Stimulated activated CD4-positive, alpha-beta T cell treated with anti-CD3 and anti-CD28 coated beads, Interleukin-12 subunit alpha, Interleukin-12 subunit beta, amount 100 ng/mL, for 48 hours (primary cell): ENCODE results near the gene VARS2.
"Not testable (repeated sequence)": the region's sequence is repeated elsewhere in the genome, so short reads cannot be mapped to it uniquely, and the experiment has no call there.

Experiments
- DNase-seq, 3 donors: peaks; one replicate each; pipeline ENCODE4 v3.0.0-alpha.2; 2020; ENCODE audit warnings: low read depth in 2 of 3, low spot score in 1 of 3

VARS2 gene

DNA sequence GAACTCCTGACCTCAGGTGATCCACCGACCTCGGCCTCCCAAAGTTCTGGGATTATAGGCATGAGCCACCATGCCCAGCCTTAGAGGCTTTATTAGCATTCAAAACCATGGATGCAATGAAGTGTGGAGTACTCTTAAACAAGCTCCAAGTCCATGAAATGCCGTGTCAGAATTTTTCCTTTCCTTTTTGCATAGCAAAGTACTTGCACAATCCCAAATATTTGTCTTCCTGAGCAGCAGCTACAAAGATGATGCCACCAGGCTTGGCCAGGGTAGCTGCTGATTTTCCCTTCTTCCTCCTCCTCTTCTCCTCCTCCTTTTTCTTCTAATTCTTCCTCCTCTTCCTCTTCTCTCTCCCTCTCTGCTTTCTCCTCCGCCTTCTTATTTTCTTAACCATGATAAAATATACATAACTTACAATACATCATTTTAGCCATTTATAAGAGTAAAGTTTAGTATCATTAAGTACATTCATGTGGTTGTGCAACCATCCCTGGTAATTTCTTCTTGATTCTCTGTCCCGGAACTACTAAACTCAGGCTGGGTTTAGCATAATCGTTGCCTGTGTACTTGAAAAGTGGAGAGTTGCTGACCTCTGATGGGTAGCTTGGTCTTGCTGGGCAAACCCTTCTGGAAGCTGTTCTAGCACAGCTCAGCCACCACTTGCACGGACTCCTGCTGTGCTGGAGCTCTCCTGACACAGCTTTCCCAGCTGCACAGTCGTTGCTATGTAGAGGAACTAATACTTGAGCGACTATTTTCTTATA is 47.1 kb downstream of the VARS2 start:
- DNase-seq, result no peak

DNA sequence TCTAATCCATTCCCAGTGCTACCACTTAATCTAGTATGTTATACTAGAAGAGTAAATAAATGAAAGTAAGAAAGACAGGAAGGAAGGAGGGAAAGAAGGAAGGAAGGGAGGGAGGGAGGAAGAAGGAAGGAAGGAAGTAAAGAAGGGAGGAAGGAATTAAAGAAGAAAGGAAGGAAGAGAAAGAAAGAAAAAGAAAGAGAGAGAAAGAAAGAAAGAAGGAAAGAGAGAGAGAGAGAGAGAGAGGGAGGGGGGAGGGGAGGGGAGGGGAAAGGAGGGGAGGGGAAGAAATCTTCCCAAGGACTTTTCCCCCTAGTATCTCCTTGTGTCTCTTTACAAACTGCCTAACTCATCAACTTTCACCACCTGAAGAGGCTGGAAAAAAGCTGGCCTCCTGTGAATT is 48.7 kb downstream of the VARS2 start:
- DNase-seq, result no peak

DNA sequence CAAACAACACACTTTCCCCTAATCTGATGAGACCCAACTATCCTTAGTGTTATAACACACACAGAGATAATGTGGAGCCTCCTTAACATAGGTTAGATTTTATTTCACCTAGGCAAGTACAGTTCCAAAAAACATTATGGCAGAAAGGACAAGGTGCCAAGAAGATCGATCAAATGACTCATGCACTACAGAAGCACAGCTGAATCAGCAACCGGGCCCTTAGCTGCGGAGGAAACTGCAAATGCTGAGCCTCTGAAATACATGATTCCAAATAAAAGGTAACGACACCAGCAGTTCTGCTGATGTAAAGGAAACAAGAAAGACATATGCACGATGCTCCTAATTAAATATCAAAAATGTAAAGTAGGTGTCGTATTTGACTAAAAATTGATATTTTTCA is 49.6 kb downstream of the VARS2 start:
- DNase-seq, result no peak

DNA sequence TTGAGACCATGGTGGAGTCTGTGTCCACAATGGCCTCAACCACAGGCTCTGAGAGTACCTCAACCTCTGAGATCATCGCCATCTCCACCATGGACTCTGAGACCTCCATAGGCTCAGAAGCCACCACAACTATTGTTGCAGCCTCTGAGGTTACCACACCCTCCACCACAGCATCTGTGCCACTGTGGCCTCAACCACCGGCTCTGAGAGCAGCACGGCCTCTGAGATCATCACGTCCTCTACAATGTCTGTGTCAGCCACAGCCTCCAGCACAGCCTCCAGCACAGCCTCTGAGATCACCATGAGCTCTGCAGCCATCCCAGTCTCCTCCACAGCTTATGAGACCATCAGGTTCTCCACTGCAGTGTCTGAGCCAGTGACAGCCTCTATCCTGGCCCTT is 50.0 kb downstream of the VARS2 start:
- DNase-seq, result no peak

DNA sequence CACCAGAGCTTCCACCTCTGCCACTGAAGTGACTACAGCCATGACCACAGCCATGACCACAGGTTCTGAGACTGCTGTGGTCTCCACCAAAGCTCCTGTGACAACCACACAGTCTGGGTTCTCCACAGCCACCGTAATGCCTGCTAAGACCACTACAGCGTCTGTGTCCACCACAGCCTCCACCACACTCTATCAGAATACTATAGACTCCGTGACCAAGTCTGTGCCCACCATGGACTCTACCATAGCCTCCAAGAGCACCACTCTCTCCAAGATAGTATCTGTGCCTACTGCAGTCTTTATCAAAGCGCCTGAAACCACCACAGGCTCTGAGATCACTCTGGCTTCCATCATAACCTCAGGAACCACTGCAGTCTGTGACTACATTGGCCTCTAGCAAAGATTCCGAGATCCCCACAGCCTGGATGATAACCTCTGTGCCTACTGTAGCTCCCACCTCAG is 51.1 kb downstream of the VARS2 start:
- no peak for DNase-seq

DNA sequence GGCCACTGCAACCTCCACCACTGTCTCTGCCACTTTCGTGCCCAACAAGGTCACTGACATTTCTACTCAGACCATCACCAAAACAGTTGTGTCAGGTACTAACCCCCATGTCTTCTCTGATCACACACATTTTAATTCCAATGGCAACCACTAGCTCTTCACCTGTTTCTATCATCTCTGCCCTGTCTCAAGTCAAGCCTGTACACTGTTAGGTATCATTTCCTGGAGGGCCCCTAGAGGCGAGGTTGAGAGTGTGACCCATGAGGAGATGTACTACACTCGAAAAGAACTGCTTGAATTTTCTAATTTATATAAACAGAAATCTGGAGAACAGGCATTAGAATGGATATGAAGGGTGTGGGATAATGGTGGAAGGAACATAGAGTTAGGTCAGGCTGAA is 52.1 kb downstream of the VARS2 start:
- DNase-seq, result no peak

DNA sequence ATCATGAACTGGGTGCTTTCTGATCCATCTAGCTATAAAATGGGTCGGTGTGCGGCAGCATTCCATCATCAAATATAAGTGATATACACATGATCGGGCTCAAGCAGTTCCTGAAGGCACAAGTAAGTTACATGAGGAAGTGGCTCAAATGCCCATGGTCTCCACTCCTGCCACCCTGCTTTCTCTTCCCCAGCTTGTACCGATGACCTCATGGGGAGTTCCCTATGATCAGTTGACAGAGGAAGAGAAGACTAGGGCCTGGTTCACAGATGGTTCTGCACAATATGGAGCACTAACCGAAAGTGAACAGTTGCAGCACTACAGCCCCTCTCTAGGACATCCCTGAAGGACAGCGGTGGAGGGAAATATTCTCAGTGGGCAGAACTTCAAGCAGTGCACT is 55.1 kb downstream of the VARS2 start:
- not testable (repeated sequence) for DNase-seq

DNA sequence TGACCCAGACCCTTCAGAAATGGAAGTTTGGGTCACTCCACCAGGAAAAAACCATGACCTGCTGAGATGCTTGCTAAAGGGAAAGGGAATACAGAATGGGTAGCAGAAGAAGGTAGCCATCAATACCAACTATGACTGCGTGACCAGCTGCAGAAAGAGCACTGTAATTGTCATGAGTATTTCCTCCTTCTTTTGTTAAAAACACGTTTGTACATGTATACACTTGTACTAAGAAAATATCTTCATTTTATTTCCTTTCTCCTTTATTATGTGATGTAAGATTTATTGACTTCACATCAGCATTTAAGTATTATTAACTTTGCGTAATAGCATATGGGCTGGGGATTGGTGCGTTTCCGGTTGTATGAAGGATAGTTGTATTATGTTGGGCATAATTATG is 56.9 kb downstream of the VARS2 start:
- no peak for DNase-seq

DNA sequence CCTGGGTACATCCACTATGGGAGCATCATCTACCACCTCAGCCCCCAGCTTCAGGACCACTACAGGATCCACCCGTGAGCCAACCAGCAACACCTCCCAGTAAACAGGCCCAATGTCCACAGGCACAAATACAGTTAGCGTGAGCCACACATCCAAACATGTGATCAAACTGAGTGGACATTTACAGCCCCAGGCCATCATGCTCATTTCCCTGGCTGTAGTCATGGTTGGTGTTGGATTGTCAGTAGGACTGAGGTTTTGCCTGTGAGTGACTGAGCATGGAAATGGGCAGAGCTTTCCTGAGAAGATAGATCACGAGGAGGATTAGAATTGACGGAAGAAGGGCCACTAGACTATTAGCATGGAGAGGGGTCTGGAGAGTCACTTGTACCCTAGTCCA is 58.8 kb downstream of the VARS2 start:
- no peak for DNase-seq

DNA sequence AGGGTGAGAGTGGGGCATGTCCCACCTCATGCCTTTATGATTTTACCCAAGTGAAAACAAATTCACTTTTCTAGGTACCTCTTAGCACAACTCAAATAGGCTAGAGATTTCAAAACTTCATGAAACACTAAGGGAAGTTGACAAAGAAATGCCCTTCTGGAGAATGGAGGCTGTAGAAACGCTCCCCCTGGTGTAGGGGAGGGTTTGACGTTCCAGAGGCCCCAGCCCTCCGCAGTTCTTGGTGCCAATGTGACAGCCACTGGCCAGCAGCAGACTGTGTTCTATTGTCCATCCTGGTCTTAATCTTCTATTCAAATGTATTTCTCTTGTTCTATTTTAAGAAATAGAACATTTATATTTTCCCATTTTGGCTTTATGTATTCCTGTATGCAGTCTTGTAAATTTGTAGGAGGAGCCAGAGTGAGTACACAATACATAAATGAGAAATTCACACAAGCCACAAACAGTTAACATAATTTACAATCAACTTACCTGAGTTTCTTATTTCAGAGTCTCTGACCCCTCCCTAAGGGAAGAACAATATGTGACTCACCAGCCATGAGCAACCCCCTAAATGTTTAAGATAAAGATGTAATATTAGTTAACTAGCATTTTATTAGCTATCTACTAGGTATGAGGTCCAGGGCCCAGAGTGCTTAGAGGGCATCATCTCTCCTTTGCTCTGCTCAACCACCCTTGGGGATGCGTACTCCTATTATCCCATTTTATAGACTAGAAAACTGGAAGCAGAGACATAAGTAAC is 60.6 kb downstream of the VARS2 start:
- no peak for DNase-seq
